ENCODE results near the gene PYROXD2.

The PYROXD2 gene

GRCh38 chr10:98414578-98414931, 427 bp downstream of the PYROXD2 start:
- DNase-seq (ENCODE audit: low read depth in 2 of 2): no peak

- DNase-seq (ENCODE audit: low read depth in 2 of 2): no peak
Measured at GRCh38 chr10:98411768-98412167, 3.2 kb downstream of the PYROXD2 start.

GRCh38 chr10:98411166-98411565, 3.8 kb downstream of the PYROXD2 start:
- DNase-seq (ENCODE audit: low read depth in 2 of 2): no peak

GRCh38 chr10:98410759-98411158, 4.2 kb downstream of the PYROXD2 start:
- DNase-seq (ENCODE audit: low read depth in 2 of 2): no peak

GRCh38 chr10:98410135-98410743, 4.7 kb downstream of the PYROXD2 start:
- no peak for DNase-seq (ENCODE audit: low read depth in 2 of 2)

GRCh38 chr10:98408799-98409198, 6.2 kb downstream of the PYROXD2 start:
- no peak for DNase-seq (ENCODE audit: low read depth in 2 of 2)

- DNase-seq (ENCODE audit: low read depth in 2 of 2): no peak
Measured at GRCh38 chr10:98407744-98408241, 7.2 kb downstream of the PYROXD2 start.

- DNase-seq (ENCODE audit: low read depth in 2 of 2): no peak
Measured at GRCh38 chr10:98407017-98407743, 7.8 kb downstream of the PYROXD2 start.

- no peak for DNase-seq (ENCODE audit: low read depth in 2 of 2)
Measured at GRCh38 chr10:98405422-98405821, 9.6 kb downstream of the PYROXD2 start.

GRCh38 chr10:98404571-98405359, 10.2 kb downstream of the PYROXD2 start:
- no peak for DNase-seq (ENCODE audit: low read depth in 2 of 2)

GRCh38 chr10:98403812-98404504, 11.0 kb downstream of the PYROXD2 start:
- no peak for DNase-seq (ENCODE audit: low read depth in 2 of 2)

- DNase-seq (ENCODE audit: low read depth in 2 of 2): no peak
Measured at GRCh38 chr10:98402931-98403718, 11.9 kb downstream of the PYROXD2 start.

- DNase-seq (ENCODE audit: low read depth in 2 of 2): no peak
Measured at GRCh38 chr10:98402478-98402877, 12.5 kb downstream of the PYROXD2 start.

- DNase-seq (ENCODE audit: low read depth in 2 of 2): no peak
Measured at GRCh38 chr10:98400482-98400881, 14.5 kb downstream of the PYROXD2 start.

- DNase-seq (ENCODE audit: low read depth in 2 of 2): no peak
Measured at GRCh38 chr10:98399784-98400183, 15.2 kb downstream of the PYROXD2 start.

GRCh38 chr10:98397089-98397600, 17.8 kb downstream of the PYROXD2 start:
- DNase-seq (ENCODE audit: low read depth in 2 of 2): no peak

GRCh38 chr10:98396096-98397063, 18.6 kb downstream of the PYROXD2 start:
- DNase-seq (ENCODE audit: low read depth in 2 of 2): no peak

GRCh38 chr10:98394851-98395440, 20.0 kb downstream of the PYROXD2 start:
- no peak for DNase-seq (ENCODE audit: low read depth in 2 of 2)

GRCh38 chr10:98391578-98391991, 23.4 kb downstream of the PYROXD2 start:
- no peak for DNase-seq (ENCODE audit: low read depth in 2 of 2)
